CD4-positive, CD25-positive, alpha-beta regulatory T cell (primary cell): ENCODE measurements around the gene SNX6. TPM values are rescaled to one million over a fixed set of nuclear protein-coding genes. Genes with fewer than 3 reads are reported as not detected.

Experiments used
- ATAC-seq, 2 donors: fragments of 150-1000 bp; cut with Tn5 transposase; one replicate each; pipeline ENCODE4 v1.10.0; 2021; ENCODE audit warnings: low read depth in 2 of 2, moderate number of reproducible peaks in 2 of 2, moderate library complexity in 1 of 2
- DNase-seq, 3 donors: peaks; one replicate each; pipeline versions ENCODE4 v3.0.0 to v3.0.0-alpha.2; 2012 to 2022; ENCODE audit warnings: mixed read lengths in 1 of 3
- H3K27ac ChIP-seq: one replicate; pipeline ENCODE4 v1.7.0; 2013; ENCODE audit warnings: mild to moderate bottlenecking, low read length; ENCODE audit not compliant: insufficient read depth, poor library complexity, severe bottlenecking
- H3K27me3 ChIP-seq: one replicate; pipeline ENCODE4 v1.7.0; 2013; ENCODE audit warnings: low read length; ENCODE audit not compliant: control insufficient read depth, insufficient read depth
- H3K36me3 ChIP-seq: one replicate; pipeline ENCODE4 v1.7.0; 2013; ENCODE audit warnings: mild to moderate bottlenecking, low read length, moderate library complexity; ENCODE audit not compliant: control insufficient read depth, insufficient read depth
- H3K4me1 ChIP-seq: 2 replicates; pipeline ENCODE4 v1.7.0; 2013; ENCODE audit warnings: mild to moderate bottlenecking, low read length; ENCODE audit not compliant: insufficient read depth, control insufficient read depth, poor library complexity, severe bottlenecking
- H3K4me3 ChIP-seq: one replicate; pipeline ENCODE4 v1.7.0; 2013; ENCODE audit warnings: low read depth, mild to moderate bottlenecking, low read length, moderate library complexity
- H3K9me3 ChIP-seq, 2 experiments: 1 replicate in 1 of 2; 2 replicates in 1 of 2; pipeline ENCODE4 v1.7.0; 2013; ENCODE audit warnings: low read length in 2 of 2, mild to moderate bottlenecking in 1 of 2, moderate library complexity in 1 of 2; ENCODE audit not compliant: control insufficient read depth in 2 of 2
- H3K27ac Mint-ChIP-seq, 3 donors: one replicate each; pipeline ENCODE4 v1.8.0; 2020 to 2022; ENCODE audit warnings: mild to moderate bottlenecking in 3 of 3, mixed read lengths in 3 of 3, moderate library complexity in 2 of 3
- H3K27me3 Mint-ChIP-seq: one replicate; pipeline ENCODE4 v1.8.0; 2022; ENCODE audit warnings: mild to moderate bottlenecking, mixed read lengths
- H3K36me3 Mint-ChIP-seq: one replicate; pipeline ENCODE4 v1.8.0; 2020; ENCODE audit warnings: mixed read lengths
- H3K4me1 Mint-ChIP-seq, 4 donors: one replicate each; pipeline ENCODE4 v1.8.0; 2020 to 2022; ENCODE audit warnings: mixed read lengths in 4 of 4, mild to moderate bottlenecking in 1 of 4
- H3K4me3 Mint-ChIP-seq, 4 donors: one replicate each; pipeline ENCODE4 v1.8.0; 2020 to 2022; ENCODE audit warnings: mild to moderate bottlenecking in 4 of 4, mixed read lengths in 4 of 4, moderate library complexity in 3 of 4
- H3K9me3 Mint-ChIP-seq, 7 donors: one replicate each; pipeline ENCODE4 v1.8.0; 2020 to 2022; ENCODE audit warnings: mixed read lengths in 7 of 7, mild to moderate bottlenecking in 3 of 7, moderate library complexity in 2 of 7
- polyA plus RNA-seq, 4 donors: library from polyadenylated mRNA; unstranded; fragments of 300-500 nt; fragmentation: Illumina TruSeq; gene quantifications; one replicate each; pipeline ENCODE4 v1.2.3, GENCODE V29; 2021
- total RNA-seq: library from RNA; stranded (reverse); gene quantifications from one replicate; pipeline ENCODE4 v1.2.3, GENCODE V29; 2022

Gene SNX6
- total and polyA plus RNA-seq, 5 donors from 2014 or later, result 88.7 to 171 (median 142) TPM

DNA sequence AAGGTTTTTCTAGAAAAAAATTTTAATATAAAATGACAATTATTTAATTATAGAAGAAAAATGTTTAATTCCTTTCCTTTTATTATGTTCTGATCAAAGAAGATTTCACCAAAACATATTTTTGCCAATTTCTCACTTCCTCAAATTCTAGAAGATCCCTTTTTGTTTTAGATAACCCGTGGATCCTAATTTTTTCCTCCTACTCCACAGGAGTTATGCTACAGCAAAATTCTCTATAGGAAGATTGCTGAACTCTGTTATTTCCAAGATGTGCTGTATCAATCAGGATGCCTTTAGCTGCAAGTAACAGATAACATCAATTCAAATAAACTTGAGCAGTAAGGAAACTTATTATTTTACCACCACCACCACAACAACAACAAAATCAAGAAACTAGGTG is 3.8 kb upstream of the SNX6 start:
- Histone ChIP-seq H3K9me3 (no peaks in the 10 kb centered on the region), H3K36me3 (no peaks in the 10 kb centered on the region), H3K4me3 (no peak overlapping the region), H3K4me1 (peaks cover 11% of the 10 kb centered on the region), H3K27ac (no peak overlapping the region), H3K27me3 (peaks cover 3% of the 10 kb centered on the region)
- ATAC-seq (no peak), DNase-seq (no peak)
- H3K4me1 Mint-ChIP-seq, result peaks cover 4 to 18% (median 8%) of the 10 kb centered on the region in 4 donors
- peaks cover 6% of the 10 kb centered on the region for H3K27me3 Mint-ChIP-seq
- H3K4me3 Mint-ChIP-seq, result no peak overlapping the region
- H3K9me3 Mint-ChIP-seq, result no peaks in the 10 kb centered on the region
- H3K27ac Mint-ChIP-seq, result no peak overlapping the region
- H3K36me3 Mint-ChIP-seq, result no peaks in the 10 kb centered on the region

DNA sequence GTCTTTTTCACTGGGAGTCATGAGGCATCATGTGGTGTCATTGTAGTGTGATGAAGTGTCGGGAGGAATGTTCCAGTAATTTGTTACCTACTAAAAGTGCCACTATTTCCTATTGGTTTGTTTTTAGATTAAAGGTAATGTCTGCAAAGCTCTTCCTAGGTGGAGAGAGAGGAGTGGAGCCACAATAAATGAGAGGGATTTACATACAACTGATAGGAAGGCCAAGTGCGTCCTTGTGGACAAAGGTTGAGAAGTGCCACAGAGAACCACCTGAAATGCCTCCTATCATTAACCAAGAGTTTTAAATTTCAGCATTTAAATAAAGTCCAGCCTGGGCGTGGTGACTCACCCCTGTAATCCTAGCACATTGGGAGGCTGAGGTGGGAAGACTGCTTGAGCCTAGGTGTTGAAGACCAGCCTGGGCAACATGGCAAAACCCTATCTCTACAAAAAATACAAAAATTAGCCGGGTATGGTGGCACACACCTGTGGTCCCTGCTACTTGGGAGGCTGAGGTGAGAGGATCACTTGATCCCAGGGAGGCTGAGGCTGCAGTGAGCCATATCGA is 2.5 kb upstream of the SNX6 start:
- H3K27me3 Mint-ChIP-seq, result peaks cover 6% of the 10 kb centered on the region
- H3K4me1 Mint-ChIP-seq, result peaks cover 5 to 30% (median 15%) of the 10 kb centered on the region in 4 donors
- Histone ChIP-seq H3K27me3 (peaks cover 3% of the 10 kb centered on the region), H3K4me3 (no peak overlapping the region), H3K9me3 (no peaks in the 10 kb centered on the region), H3K36me3 (no peaks in the 10 kb centered on the region), H3K4me1 (peaks cover 23% of the 10 kb centered on the region), H3K27ac (no peak overlapping the region)
- H3K36me3 Mint-ChIP-seq, result no peaks in the 10 kb centered on the region
- peak overlapping the region in 3 of 4 donors; percentile 16 to 62 (median 53) for H3K4me3 Mint-ChIP-seq
- no peak for ATAC-seq
- H3K27ac Mint-ChIP-seq, result peak overlapping the region in 2 of 3 donors; percentile 32 to 44
- no peaks in the 10 kb centered on the region for H3K9me3 Mint-ChIP-seq
- DNase-seq, result no peak

DNA sequence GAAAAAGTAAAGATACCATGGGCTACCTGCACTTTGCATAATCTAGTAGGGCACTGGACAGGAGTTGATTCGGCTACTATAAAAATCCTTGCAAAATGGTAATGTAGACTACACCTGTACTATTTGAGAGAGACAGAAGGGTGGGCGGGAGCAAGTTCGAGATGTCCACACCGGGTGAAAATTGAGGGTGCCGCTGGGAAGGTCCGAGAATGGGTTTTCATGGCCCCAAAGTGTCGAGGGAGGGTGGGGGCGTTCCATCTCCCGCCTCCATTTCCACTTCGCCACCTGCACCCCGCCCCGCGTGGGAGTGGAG is 648 bp downstream of the SNX6 start:
- DNase-seq, result peak in 1 of 3 donors; percentile 1
- peak overlapping the region; percentile 89 for H3K4me3 ChIP-seq
- H3K36me3 ChIP-seq, result peaks cover 7% of the 10 kb centered on the region
- peak overlapping the region; percentile 93 for H3K27ac ChIP-seq
- Mint-ChIP-seq H3K4me1 (peaks cover 12 to 48% (median 25%) of the 10 kb centered on the region in 4 donors), H3K27ac (peak overlapping the region; percentile 94 to 97 (median 94)), H3K36me3 (no peaks in the 10 kb centered on the region), H3K27me3 (peaks cover under 1% of the 10 kb centered on the region), H3K4me3 (peak overlapping the region; percentile 87 to 99 (median 96)), H3K9me3 (no peaks in the 10 kb centered on the region)
- H3K9me3 ChIP-seq, result no peaks in the 10 kb centered on the region
- peaks cover 3% of the 10 kb centered on the region for H3K27me3 ChIP-seq
- H3K4me1 ChIP-seq, result peaks cover 31% of the 10 kb centered on the region
- no peak for ATAC-seq

DNA sequence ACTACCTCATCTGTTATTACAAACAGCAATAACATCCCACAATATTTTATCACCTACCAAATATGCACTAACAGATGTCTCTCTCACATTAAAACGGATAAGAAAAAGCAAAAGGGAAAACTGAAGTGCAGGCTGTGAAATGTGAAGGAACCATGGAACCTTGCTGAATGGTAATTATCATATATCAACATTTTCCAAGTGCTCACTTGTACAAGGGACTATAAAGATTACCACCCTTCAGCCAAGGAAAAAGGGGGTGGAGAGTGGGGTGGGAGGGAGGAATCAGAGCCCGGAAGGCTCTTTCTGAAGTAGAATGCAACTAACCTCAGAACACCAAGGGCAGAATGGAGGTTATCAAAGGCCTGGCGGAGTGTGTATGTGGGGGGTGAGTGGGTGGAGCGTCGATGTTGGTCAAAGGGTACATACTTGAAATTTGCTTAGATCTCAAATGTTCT is 1.2 kb downstream of the SNX6 start:
- Histone ChIP-seq H3K4me1 (peaks cover 31% of the 10 kb centered on the region), H3K9me3 (no peaks in the 10 kb centered on the region), H3K27me3 (peaks cover 3% of the 10 kb centered on the region), H3K27ac (peak overlapping the region; percentile 93), H3K4me3 (peak overlapping the region; percentile 89), H3K36me3 (peaks cover 11% of the 10 kb centered on the region)
- Mint-ChIP-seq H3K4me1 (peaks cover 13 to 50% (median 26%) of the 10 kb centered on the region in 4 donors), H3K4me3 (peak overlapping the region; percentile 87 to 99 (median 96)), H3K27me3 (no peaks in the 10 kb centered on the region), H3K9me3 (no peaks in the 10 kb centered on the region), H3K27ac (peak overlapping the region; percentile 94 to 97 (median 94)), H3K36me3 (peaks cover under 1% of the 10 kb centered on the region)
- DNase-seq (peak; percentile 4 to 61 (median 6)), ATAC-seq (no peak)

DNA sequence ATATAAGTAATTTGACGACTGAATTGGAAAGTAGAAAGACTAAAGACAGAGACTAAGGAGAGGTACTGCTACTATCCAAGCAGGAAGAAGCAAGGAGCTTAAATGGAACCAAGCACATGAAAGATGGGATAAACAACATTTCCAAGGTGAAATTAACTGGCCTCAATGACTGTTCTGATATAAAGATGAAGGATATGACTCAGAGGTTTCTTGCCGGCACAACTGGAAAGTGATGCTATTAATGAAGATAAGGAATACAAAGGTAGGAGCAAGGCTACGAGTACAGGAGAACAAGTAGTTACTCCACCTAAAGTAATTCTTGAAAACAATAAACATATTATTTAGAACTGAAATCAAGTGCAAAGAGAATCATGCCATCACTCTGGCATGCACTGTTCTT is 6.4 kb downstream of the SNX6 start:
- Histone ChIP-seq H3K4me1 (peaks cover 29% of the 10 kb centered on the region), H3K27me3 (no peaks in the 10 kb centered on the region), H3K36me3 (peaks cover 29% of the 10 kb centered on the region), H3K9me3 (no peaks in the 10 kb centered on the region), H3K27ac (no peak overlapping the region), H3K4me3 (no peak overlapping the region)
- peaks cover 28% of the 10 kb centered on the region for H3K36me3 Mint-ChIP-seq
- H3K27ac Mint-ChIP-seq, result peak overlapping the region in 1 of 3 donors; percentile 33
- no peak for ATAC-seq
- no peaks in the 10 kb centered on the region for H3K9me3 Mint-ChIP-seq
- DNase-seq, result no peak
- H3K4me3 Mint-ChIP-seq, result peak overlapping the region in 2 of 4 donors; percentile 2 to 40
- no peaks in the 10 kb centered on the region for H3K27me3 Mint-ChIP-seq
- peaks cover 33 to 68% (median 52%) of the 10 kb centered on the region in 4 donors for H3K4me1 Mint-ChIP-seq

DNA sequence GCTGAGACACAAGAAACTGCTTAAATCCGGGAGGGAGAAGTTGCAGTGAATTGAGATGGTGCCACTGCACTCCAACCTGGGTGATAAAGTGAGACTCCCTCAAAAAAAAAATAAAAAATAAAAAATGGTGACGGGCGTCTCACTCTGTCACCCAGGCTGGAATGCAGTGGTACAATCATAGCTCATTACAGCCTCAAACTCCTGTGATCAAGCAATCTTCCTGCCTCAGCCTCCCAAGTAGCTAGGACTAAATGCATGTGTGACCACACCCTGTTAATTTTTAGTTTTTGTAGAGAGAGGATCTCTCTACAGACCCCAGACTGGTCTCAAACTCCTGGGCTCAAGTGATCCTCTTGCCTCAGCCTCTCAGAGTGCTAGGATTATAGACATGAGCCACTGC is 9.1 kb downstream of the SNX6 start:
- no peaks in the 10 kb centered on the region for H3K27me3 ChIP-seq
- no peaks in the 10 kb centered on the region for H3K9me3 ChIP-seq
- H3K4me1 ChIP-seq, result peaks cover 19% of the 10 kb centered on the region
- no peak for ATAC-seq
- peak overlapping the region in 2 of 3 donors; percentile 21 to 82 for H3K27ac Mint-ChIP-seq
- peak overlapping the region in 1 of 4 donors; percentile 22 for H3K4me3 Mint-ChIP-seq
- no peak for DNase-seq
- H3K9me3 Mint-ChIP-seq, result no peaks in the 10 kb centered on the region
- H3K36me3 Mint-ChIP-seq, result peaks cover 32% of the 10 kb centered on the region
- no peak overlapping the region for H3K27ac ChIP-seq
- H3K27me3 Mint-ChIP-seq, result no peaks in the 10 kb centered on the region
- peaks cover 43% of the 10 kb centered on the region for H3K36me3 ChIP-seq
- H3K4me1 Mint-ChIP-seq, result peaks cover 29 to 66% (median 44%) of the 10 kb centered on the region in 4 donors
- no peak overlapping the region for H3K4me3 ChIP-seq

DNA sequence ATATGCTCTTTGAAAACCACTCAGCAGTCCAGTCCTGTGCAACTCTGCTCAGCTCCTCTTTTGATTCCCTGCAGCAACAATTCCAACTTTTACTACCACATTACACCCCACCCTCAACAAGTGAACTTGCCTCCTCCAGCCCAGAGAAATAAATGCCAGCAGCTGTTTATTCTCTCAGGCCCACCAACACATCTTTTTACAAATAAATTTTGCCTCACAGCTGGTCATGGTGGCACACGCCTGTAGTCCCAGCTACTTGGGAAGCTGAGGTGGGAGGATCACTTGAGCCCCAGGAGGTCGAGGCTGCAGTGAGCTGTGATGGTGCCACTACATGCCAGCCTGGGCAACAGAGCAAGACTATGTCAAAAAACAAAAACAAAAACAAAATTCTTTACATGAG is 9.8 kb downstream of the SNX6 start:
- DNase-seq, result no peak
- ATAC-seq, result no peak
- H3K4me3 Mint-ChIP-seq, result no peak overlapping the region
- H3K4me1 Mint-ChIP-seq, result peaks cover 26 to 65% (median 46%) of the 10 kb centered on the region in 4 donors
- Histone ChIP-seq H3K27me3 (no peaks in the 10 kb centered on the region), H3K4me3 (no peak overlapping the region), H3K27ac (no peak overlapping the region), H3K4me1 (peaks cover 18% of the 10 kb centered on the region), H3K9me3 (no peaks in the 10 kb centered on the region), H3K36me3 (peaks cover 39% of the 10 kb centered on the region)
- peaks cover 35% of the 10 kb centered on the region for H3K36me3 Mint-ChIP-seq
- no peaks in the 10 kb centered on the region for H3K27me3 Mint-ChIP-seq
- H3K27ac Mint-ChIP-seq, result peak overlapping the region; percentile 56 to 92 (median 68)
- no peaks in the 10 kb centered on the region for H3K9me3 Mint-ChIP-seq

DNA sequence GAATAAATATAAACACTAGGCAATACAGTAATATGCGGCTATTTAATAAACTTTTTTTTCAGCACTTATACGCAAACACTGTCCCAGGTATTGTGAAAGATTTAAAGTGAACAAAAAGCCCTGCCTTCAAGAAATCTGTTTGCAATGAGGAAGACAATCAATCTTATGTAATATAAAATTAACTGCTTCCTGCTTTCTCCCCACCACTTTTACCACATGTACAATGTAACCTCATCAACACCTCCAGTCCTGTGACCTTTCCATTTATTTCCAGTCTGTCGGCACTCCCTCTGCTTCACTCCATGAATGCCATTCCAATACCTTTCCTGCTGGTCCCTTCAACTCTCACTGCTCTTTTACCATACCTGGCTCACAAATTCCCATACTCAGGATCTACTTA is 10.5 kb downstream of the SNX6 start:
- Histone ChIP-seq H3K36me3 (peaks cover 37% of the 10 kb centered on the region), H3K27ac (no peak overlapping the region), H3K4me1 (peaks cover 18% of the 10 kb centered on the region), H3K27me3 (no peaks in the 10 kb centered on the region), H3K4me3 (no peak overlapping the region), H3K9me3 (no peaks in the 10 kb centered on the region)
- H3K4me1 Mint-ChIP-seq, result peaks cover 32 to 67% (median 51%) of the 10 kb centered on the region in 4 donors
- H3K36me3 Mint-ChIP-seq, result peaks cover 39% of the 10 kb centered on the region
- H3K4me3 Mint-ChIP-seq, result peak overlapping the region in 1 of 4 donors; percentile 32
- ATAC-seq, result no peak
- peak overlapping the region in 2 of 3 donors; percentile 81 to 92 for H3K27ac Mint-ChIP-seq
- H3K27me3 Mint-ChIP-seq, result no peaks in the 10 kb centered on the region
- DNase-seq, result no peak
- no peaks in the 10 kb centered on the region for H3K9me3 Mint-ChIP-seq
